ENCODE measurements around the gene PVR.
"Not testable (repeated sequence)": the region's sequence is repeated elsewhere in the genome, so short reads cannot be mapped to it uniquely, and the experiment has no call there.

Gene PVR

DNA sequence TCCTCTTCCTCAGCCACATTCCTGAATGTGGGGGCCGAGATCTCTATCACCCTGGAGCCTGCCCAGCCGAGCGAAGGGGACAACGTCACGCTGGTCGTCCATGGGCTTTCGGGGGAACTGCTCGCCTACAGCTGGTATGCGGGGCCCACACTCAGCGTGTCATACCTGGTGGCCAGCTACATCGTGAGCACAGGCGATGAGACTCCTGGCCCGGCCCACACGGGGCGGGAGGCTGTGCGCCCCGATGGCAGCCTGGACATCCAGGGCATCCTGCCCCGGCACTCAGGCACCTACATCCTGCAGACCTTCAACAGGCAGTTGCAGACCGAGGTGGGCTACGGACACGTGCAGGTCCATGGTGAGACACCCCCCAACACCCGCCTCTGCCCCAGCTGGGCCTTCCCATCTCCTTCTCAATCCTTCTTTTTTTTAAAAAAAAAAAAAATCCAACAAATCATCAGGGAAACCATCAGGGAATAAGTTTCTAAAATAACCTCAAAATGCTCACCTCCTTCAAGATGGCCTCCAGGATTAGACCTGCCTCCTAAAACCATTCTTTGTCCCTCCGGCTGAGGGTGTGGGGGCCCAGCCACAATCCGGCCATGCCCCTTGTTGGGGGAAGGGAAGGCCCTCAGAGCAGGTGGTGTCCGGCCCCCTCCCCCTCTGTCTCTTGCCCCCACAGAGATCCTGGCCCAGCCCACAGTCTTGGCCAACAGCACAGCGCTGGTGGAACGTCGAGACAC is 59.8 kb downstream of the PVR start:
- no peak for DNase-seq

DNA sequence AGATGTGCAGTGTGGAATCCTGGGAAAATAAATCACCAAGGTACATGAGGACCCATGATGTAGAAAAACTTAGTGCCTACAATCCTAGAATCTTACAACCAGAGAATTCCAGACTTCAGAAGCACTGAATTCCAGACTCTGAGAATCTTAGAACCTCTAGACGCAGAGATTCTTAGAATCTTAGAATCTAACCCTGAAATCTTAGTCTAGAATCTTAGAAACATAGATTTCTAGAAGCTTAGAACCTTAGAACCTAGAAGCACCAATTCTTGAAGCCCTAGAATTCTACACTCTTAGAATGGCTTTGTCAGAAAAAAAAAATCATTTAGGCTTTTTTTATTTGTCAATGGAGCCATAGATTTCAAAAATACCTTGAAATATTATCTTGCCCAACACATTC is 61.3 kb downstream of the PVR start:
- DNase-seq, result no peak

DNA sequence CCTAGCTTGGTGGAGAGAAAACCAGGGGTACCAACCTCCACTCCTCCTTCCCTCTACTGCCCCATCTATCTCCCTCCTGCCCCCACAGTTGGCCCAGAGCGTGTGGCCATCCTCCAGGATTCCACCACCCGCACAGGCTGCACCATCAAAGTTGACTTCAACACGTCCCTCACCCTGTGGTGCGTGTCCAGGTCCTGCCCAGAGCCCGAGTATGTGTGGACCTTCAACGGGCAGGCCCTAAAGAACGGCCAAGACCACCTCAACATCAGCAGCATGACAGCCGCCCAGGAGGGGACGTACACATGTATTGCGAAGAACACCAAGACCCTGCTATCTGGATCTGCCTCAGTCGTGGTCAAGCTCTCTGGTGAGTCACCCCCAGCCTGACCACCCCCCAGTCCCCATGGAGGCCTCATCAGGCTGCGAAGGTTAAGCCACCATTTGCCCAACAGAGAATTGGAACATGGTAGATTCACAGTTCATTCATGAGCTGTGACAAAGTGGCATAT is 61.8 kb downstream of the PVR start:
- DNase-seq, result no peak

DNA sequence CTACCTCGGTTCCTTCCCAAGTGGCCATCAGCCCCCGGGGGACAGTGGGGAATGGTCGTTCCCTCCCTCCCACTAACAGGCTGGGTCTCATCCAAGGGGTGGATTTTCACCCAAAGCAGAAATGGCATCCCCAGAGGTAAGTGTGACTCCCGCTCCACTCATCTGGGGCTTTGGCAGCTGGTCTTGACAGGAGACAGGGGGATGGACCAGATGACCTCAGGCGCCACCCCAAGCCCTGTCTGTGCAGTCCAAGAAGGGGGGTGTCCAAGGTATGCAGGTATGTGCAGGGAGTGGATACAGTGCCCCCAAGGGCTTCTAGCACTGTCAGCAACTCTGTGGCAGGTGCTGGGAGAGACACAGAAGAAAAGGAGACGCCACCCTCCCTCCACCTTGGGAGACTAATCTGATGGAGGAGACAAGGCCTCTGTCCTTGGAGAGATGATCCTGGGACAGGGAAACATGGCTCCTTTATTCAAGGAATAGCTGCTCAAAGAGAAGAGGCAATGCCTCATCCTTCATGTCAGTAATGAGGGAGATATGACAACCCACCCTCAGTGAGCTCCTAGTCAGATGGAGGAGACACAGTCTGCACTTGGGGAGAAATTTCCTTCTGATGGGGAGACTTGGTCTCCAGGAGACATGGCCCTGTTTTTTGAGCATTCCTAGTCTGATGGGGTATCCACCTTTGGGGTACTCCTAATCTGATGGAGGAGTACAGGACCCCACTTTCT is 63.0 kb downstream of the PVR start:
- DNase-seq, result no peak

DNA sequence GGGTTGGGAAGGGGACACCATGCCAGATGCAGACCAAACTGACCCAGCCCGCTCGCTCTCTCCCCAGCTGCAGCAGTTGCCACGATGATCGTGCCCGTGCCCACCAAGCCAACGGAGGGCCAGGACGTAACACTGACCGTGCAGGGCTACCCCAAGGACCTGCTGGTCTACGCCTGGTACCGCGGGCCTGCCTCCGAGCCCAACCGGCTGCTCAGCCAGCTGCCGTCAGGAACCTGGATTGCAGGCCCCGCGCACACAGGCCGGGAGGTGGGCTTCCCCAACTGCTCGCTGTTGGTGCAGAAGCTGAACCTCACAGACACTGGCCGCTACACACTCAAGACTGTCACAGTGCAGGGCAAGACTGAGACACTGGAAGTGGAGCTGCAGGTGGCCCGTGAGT is 64.1 kb downstream of the PVR start:
- no peak for DNase-seq

DNA sequence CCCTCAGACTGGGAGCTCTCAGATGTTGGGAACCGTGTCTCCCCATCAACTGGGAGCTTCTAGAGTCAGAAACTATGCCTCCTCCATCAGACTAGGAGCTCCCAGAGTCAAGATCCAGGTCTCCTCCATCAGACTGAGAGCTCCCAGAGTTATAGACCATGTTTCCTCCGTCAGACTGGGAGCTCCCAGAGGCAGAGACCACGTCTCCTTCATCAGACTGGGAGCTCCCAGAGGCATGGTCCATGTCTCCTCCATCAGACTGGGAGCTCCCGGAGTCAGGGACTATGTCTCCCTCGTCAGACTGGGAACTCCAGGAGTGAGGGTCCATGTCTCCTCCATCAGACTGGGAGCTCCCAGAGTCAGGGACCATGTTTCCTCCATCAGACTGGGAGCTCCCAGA is 65.2 kb downstream of the PVR start:
- DNase-seq, result no peak

DNA sequence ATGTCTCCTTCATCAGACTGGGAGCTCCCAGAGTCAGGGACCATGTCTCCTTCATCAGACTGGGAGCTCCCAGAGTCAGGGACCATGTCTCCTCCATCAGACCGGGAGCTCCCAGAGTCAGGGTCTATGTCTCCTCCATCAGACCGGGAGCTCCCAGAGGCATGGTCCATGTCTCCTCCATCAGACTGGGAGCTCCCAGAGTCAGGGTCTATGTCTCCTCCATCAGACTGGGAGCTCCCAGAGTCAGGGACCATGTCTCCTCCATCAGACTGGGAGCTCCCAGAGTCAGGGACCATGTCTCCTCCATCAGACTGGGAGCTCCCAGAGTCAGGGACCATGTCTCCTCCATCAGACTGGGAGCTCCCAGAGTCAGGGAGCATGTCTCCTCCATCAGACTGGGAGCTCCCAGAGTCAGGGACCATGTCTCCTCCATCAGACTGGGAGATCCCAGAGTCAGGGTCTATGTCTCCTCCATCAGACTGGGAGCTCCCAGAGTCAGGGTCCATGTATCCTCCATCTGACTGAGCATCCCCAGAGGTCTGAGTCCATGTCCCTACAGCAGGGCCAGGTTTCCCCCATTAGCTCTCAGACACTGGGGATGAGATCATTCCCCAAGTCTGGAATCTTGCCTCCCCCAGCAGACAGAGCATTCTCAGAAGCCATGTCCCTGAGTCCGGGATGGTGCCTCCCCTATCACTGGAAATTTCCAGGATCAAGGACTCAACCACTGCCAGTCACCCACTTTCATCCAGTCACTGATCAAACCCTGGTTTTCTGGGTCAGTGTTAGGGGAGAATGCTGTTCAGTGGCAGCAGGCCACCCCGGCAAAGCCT is 65.9 kb downstream of the PVR start:
- DNase-seq, result not testable (repeated sequence)

DNA sequence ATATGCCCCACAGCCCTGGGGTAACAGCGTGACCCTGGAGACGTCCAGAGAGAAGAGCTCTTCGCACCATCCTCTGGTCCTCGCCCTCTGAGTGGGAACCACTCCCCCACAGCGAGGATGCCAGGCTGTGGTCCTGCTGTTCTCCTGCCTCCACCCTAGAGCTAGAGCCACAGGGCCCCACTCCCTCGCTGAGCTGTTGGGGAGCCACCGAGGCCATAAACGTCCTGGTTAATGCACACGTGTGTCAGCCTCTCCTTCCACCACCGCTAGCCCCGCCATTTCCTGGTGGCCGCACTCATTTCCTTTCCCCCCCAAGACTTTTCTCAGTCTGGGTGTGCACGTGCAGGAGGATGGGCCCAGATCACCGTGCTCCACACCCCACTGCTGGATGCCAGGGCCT is 66.8 kb downstream of the PVR start:
- no peak for DNase-seq

DNA sequence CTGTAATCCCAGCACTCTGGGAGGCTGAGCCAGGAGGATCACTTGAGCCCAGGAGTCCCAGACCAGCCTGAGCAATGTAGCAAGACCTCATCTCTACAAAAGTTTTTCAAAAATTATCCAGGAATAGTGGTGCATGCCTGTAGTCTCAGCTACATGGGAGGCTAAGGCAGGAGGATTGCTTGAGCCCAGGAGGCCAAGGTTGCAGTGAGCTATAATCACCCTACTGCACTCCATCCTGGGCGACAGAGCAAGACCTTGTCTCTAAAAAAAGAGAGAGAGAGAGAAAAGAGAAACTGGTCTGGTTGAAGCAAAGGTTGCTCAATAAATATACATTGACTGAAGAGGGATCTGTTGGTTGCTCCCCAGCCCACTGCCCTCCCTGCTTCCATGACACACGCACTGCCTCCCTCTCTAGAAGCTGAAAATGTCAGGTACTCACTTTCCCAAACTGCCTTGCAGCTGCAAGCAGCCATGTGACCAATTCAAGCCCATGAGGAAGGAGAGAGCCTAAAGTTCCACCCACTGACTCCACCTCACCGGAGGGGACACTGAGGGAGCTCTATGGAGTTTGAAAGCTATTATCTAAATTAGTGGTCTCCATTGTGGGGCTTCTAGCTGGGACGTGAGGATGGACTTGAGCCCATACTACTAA is 69.3 kb downstream of the PVR start:
- no peak for DNase-seq
